ENCODE measurements around the gene TMEM53.

GRCh38 chr1:44707112-44707881 lies 33.0 kb upstream of the TMEM53 start:
- TF ChIP-seq POLR2AphosphoS5 (IDR thresholded peaks at IDR 0.05; ENCODE audit: low read depth, low read length) (no peak), POLR2A (IDR thresholded peaks at IDR 0.05; ENCODE audit: low read depth, low read length) (no peak), TAF1 (IDR thresholded peaks at IDR 0.05; ENCODE audit: borderline replicate concordance, low read depth, low read length) (no peak)

Measured in GM12892 (cell line).